HuH-7 (cell line): ENCODE results near the gene C3orf70.
"Not testable (repeated sequence)": the region's sequence is repeated elsewhere in the genome, so short reads cannot be mapped to it uniquely, and the experiment has no call there.

Experiments
- DNase-seq: peaks from one replicate; pipeline ENCODE4 v3.0.0; 2011; ENCODE audit warnings: low spot score

Gene C3orf70

DNA sequence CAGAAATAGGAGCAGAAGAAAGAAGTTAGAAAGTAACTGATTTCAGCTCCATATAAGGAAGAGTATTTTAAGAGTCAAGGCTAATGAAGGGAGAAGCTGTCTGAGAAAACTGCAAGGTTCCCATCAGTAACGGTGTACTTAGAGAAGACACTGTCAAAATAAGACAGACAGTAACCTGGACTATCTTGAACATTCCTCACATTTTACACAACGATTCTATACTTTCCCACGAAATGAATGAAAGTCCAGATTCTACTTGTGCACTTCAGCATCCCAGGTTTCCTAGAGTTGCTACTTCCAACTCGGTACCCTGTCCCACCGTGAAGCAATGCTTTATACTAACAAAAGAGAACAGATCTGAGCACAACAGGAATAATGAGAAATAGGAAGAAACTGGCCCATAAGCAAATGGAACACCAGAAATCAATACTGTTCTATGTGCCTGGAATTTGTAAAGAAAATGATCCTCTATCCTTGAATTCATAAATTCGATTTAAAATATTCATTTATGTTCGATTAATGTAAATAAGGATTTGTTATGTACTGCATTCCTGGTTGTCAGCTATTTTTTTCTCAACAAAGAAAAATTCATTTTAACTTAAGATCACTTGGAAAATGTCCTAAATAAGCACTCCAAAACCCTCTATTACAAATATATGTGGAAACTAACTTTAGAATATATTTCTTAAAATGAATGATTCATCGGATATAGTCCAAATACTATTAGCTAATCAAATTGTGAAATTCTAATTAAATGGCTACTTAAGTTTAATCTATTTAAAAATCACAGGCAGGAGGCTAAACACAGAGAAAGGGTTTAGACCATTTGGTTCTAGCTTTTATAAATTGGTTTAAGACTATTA is 1.5 kb downstream of the C3orf70 start:
- no peak for DNase-seq

DNA sequence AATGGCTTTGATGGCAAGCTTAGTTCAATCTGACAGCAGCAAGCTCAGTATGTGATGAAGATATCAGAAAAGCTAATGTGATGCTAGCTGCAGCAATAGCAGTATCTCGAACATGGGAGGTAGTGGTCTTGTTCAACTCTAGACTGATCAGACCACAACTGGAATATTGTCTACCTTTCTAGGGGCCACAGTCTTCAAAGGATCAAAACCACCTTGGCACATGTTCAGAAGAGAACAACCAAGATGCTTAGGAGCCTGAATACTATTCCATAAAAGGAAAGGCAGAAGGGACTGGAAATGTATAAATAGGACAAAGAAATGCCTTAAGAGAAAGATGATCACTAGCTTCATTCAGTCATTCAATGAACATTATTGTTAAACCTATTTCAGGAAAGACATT is 2.3 kb downstream of the C3orf70 start:
- DNase-seq = no peak

DNA sequence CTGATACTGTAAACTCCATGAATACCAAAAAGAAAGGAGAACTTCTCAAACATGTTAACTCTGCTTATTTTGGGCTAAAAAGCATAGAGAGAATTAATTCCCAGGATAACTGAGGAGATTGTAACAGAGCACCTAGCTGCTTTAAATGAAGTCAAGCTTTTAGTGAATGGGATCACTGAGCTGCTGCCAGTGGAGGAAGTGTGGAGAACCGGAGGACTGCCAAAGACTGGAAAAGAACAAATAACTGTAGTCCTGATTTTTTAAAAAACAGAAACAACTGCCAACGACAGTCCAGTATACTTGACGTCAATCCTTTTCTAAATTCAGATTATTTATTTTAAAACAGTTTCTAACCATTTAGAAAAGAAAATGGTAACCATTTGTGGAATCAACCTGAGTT is 3.3 kb downstream of the C3orf70 start:
- DNase-seq = no peak

DNA sequence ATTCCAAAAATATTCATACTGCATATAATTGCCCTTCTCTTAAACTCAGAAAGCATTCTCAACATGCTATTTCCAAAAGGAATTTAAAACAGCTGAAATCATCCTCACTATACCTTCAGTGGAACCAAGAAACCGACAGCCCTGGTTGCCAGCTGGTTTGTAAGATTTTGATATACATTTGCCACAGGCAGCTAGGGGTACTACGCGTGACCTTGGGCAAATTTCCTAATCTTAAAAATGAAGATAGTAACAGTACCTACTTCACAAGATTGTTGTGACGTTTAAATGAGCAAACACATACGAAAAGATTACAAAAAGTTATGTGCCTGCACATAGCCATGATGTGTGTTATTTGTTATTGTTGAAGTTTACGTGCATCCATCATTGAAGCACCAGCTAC is 7.3 kb downstream of the C3orf70 start:
- no peak for DNase-seq

DNA sequence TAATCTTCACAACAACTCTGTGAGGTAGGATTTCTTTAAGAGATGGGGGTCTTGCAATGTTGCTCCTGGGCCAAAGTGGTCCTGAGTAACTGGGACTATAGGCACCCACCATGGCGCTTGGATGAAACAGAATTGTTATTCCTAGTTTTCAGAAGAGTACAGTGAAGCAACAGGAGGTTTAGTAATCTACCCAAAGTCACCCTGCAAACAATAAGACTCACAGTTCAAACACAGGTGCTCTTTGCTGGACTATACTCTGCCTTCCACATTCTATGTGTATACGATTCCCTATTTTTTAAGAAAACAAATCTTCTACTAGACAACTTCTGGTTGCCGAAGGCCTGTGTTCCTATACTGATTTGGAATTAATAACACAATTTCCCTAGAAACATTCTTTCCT is 8.1 kb downstream of the C3orf70 start:
- no peak for DNase-seq

DNA sequence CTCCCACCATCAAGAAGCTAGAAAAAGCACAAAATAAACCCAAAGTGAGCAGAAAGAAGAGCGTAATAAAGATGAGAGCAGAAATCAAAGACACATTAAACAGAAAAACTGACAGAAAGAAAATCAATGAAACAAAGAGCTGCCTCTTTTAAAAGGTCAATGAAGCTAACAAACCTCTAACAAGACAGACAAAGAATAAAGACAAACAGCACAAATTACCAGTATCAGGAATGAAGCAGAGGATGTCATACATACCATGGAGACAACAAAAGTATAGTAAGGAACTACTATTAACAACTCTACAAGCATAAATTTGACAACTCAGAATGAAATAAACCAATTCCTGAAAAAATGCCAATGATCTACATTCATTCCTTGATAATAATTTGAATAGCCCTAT is 15.0 kb downstream of the C3orf70 start:
- DNase-seq = no peak

DNA sequence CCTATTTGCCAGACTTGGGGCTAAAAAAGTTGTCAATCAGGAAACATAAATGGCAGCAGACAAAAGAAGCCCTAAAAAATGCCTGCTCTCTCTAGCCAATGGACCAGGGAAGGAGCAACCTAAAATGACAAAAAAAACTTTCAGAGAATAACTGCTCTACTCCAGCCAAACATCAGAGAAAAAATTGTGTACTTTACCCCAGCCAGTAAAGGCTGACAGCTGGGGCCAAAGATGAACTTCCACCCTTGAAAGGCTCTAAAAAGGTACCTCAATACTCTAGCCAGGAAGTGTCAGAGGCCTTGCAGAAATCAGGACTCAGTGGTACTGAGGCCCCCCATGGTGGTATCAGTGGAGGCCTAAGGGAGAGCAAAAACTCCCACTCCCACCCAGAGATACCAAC is 18.4 kb downstream of the C3orf70 start:
- no peak for DNase-seq

DNA sequence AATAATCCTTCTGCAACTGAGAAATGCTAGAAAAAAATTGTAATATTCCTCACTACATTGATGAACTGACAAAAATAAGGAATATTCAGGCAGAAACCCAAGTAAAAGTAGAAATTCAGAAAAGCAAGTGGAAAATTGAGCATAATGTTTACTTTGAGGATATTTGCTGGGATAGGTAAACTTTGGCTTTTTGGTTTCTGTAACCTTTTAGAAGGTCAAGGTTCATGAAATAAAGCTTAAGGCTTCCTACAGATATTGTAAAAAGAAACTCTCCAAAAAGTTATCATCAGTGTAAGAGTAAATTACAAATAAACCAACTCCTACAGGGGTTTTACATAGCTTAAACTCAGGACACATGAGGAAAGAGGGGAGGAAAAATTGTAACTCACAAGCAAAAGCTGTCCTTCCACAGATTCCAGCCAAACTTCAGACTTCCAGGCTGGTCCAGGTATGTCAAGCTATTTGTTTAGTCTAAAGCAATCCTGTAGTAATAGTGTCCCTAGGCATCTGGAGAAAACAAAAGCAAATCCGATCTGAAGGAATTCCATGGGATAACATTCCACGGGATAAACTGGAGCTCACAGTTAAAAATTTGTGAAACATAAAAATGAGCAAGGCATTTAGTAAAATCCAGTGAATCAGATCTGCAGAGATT is 21.1 kb downstream of the C3orf70 start:
- DNase-seq = peak; percentile 30

DNA sequence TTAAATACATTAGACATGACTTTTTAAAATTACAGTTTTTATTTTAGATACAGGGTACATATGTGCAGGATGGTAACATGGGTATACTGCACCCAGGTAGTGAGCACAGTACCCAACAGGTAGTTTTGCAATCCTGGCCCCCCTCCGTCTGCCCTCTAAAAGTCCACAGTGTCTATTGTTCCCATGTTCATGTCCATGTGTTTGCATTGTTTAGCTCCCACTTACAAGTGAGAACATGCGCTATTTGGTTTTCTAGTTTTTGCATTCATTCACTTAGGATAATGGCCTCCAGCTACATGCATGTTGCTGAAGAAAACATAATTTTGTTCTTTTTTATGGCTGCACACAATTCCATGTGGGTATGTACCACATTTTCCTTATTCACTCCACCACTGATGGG is 23.8 kb downstream of the C3orf70 start:
- no peak for DNase-seq

DNA sequence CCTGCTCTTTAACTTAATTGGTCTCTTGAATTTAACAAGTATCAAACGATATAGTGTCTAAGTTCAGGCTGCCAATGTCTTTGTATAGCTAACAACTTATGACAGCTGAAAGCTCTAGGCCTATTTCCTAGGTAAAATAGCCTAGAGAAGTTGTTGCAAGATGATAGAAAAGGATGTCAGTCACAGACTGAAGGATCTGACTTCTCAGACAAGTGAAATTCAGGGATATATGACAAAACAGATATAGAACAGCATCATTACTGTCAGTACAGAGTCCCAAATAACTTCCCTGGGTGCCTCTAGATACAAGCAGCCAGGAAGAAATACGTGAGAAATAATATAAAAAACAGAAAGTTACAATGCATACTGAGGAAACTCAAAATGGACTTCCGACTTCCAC is 26.7 kb downstream of the C3orf70 start:
- DNase-seq = no peak

DNA sequence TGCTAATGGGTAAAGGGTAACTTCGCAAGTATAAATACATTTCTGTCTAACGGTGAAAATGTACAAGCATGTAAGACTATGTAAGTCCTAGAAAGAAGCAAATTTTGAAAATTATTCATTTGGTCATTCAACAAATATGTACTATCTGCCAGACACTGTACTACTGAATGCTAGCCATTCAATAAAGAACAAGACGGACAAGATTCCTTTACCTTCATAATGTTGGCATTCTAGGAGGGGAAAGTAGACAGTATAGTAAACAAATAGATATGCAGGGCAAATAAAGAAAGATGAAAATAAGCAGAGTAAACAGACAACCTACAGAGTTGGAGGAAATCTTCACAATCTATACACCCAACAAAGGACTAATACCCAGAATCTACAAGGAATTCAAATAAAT is 32.7 kb downstream of the C3orf70 start:
- no peak for DNase-seq

DNA sequence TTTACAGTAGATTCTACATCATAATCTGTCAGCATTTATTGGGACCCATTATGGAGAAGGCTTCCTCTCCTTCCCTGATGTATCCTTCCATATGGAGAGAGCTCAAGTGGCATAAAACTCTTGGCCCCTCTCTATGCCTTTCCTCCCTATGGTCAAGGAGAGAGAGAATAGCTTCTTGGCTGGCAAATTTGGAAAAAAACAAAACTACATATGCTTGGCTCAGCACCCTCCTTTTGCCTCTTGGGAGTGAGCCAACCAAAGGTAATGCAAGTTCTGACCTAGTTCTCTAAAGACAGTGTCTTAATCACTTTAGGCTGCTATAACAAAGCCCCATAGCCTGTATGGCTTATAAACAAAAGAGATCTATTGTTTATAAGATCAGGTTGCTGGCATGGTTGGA is 37.5 kb downstream of the C3orf70 start:
- DNase-seq = no peak

DNA sequence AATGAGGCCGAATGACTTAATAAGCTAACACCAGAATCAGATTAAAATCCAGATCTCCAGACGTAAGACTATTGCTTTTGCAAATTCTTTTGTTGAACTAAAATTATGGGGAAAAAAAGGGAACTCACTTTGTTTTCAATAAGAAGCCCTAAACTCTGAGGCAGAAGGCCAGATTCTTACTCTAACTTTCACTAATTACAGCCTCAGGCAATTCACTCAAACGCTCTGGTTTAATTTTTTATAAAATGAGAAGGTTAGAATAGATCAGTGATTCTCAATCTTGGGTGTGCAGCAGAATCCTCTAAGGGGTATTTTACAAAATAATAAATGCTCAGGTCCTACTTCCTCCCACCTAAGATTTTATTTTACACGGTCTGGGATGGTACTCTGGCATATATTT is 38.1 kb downstream of the C3orf70 start:
- DNase-seq = no peak

DNA sequence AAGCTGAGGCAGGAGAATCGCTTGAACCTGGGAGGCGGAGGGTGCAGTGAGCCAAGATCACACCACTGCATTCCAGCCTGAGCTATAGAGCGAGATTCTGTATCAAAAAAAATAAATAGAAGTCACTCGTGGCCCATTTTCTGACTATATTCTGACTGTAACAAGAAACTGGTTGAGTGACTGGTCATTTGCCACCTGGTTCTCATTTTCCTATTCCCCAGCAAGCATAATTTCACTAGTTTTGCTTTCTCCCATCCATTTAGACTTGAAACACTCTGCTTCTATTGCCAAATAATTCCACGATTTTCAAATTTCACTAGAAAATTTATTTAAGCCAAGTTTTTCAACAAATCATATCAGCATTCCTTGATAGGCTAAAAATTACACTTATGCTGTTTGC is 40.7 kb downstream of the C3orf70 start:
- no peak for DNase-seq

DNA sequence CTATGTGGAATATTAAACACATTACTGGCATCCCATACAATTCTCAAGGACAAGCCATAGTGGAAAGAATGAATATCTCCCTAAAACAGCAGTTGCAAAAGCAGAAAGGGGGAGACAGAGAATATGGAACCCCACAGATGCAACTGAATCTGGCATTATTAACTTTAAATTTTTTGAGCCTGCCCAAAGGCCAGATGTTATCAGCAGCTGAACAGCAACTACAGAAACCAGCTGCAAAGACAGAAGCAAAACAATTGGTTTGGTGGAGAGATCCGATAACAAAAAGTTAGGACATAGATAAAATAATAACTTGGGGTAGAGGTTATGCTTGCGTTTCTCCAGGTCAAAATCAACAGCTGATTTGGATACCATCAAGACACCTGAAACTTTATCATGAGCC is 43.8 kb downstream of the C3orf70 start:
- not testable (repeated sequence) for DNase-seq

DNA sequence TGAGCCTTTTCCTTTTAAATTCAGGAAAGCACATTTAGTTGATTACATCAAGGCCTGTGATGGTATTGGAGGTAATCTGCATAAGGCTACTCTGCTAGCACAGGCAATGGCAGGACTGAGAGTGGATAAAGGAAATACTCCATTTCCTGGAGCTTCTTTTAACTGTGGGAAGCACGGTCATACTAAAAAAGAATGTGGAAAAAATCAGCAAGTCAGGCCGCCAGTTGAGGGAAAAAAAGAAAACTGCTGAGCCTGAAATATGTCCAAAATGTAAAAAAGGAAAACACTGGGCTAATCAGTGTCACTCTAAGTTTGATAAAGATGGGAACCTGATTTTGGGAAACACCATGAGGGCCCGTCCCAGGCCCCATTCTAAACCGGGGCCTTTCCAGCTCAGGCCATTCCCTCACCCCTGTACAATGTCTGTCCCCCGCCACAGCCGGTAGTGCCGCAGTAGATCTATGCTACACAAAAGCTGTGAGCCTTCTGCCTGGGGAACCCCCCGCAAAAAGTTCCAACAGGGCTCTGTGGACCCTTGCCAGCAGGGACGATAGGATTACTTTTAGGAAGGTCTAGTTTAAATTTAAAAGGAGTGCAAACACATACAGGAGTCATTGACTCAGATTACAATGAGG is 46.5 kb downstream of the C3orf70 start:
- DNase-seq = not testable (repeated sequence)

DNA sequence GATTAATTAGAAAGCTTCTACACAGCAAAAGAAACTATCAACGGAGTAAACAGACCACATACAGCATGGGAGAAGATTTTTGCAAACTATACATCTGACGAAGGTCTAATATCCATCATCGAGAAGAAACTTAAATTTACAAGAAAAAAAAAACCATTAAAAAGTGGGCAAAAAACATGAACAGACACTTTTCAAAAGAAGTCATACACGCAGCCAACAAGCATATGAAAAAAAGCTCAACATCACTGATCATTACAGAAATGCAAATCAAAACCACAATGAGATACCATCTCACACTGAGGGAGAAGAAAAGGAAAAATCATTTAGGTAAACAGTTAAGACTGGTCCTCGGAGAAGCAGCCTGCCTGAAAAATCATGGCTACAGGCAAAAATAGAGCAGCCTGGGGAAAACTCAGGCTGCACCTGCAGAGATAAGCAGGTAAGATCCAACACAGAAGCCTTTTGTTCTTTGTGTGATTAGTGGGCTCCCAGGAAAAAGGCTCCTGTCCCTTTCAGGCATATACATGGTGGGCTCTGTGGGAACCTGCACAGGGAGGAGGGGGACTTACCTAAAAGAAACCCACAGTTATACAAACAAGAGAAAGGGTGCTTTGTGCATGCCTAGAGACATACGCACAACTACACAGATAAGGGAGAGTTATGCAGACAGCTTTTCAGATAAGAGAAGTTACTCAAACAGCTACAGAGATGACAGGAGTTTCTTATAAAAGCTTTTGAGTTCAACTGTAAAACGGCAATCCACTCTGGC is 49.3 kb downstream of the C3orf70 start:
- peak; percentile 24 for DNase-seq

DNA sequence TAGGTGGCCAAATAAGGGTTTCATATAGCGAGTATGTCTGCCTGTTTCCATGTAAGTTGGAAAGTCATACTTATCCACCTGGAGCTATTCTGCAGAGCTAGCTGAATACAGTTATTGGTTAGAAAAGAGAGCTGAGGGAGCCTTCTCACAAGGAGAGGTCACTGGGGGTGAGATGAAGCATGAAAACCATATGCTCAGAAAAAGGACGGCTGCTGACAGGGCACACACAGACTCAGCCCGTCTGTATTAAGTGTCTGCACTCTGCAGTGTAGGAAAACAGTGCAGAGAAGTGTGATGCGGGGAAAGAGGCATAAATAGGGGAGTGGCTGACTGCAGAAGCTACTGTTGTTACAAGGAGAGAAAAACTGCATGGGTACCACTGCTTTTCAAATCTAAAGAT is 58.2 kb downstream of the C3orf70 start:
- no peak for DNase-seq

DNA sequence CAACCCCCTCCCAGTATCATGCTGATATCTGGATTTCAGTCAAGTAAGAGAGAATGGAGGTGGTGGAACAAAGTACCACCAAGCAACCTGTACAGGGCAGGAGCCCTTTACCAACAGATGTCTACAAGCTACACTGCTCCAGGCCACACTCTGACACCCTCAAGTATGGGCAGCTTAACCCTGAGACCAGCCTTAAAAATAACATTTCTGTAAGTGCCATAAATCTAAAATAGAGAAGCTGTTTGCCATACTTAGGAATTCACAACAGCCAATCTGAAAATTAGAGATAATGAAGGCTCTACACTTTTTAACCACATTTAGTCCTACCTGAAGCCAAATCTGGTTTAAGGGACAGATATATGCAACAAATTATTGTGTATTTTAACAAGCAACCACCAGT is 59.7 kb downstream of the C3orf70 start:
- no peak for DNase-seq

DNA sequence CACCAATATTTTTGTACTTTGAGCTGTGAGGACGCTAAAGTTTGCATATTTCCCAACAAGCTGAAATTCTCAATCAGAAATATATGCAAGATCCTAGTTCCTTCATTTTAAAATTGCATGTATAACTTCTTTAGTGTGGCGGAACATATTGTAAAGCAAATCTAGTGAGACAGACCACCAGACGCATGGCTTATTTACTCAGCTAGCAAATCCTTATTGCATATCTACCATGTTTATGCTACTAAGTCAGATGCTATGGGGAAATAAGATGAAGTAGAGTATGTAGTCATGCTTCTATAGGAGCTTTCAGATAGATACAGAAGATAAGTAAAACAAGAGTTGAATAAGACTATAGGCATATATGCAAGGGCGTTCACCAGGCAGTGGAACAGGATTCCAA is 62.0 kb downstream of the C3orf70 start:
- DNase-seq = no peak

DNA sequence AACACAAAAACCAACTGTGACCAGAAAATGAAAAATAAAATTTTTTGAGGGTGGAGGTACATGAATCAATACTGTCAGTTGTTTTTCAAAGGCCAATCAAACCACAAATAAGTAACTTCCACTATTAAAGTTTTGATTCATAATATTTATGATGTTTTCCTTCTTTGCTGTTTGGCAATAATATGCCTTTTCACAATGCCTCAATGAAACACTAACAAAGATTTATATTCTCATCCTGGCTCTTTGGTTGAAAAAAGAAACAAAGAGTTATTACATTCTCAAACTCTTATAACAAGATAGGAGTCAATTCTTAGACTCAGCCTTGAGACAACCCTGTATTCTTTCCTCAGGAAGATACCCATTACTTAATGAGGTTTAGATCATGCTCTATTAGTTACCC is 63.1 kb downstream of the C3orf70 start:
- no peak for DNase-seq

DNA sequence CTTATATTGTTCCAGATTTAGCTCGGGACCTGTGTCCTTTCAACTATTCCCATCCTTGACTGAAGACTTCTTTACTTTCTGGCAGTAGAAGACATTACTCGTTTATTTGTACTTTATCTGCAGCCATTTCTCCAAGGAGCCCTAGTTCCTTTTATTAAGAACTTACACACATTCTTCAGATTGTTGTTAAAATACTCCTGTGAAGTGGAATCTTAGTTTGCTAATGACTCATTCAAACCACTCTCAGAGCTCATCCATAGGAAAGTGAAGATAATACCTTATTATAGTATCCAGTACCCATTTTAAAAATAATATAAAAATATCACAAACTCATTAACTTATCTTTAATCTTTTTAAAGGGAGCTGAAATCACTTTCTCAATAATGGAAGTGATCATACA is 63.5 kb downstream of the C3orf70 start:
- no peak for DNase-seq

DNA sequence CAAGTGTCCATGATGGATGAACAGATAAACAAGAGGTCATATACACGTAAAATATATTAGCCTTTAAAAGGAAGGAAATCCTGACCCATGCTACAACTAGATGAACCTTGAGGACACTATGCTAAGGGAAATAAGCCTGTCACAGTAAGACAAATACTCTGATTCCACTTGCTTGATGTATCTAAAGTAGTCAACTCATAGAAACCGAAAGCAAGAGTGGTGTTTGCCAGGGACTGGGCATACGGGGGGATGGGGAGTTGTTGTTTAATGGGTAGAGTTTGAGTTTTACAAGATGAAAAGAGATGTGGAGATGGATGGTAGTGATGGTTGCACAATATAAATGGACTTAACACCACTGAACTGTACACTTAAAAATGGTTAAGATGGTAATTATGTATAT is 65.4 kb downstream of the C3orf70 start:
- DNase-seq = no peak
